ENCODE measurements around the gene CYP4X1. TPM values are rescaled to one million over a fixed set of nuclear protein-coding genes. Genes with fewer than 3 reads are reported as not detected.
"Not testable (repeated sequence)": the region's sequence is repeated elsewhere in the genome, so short reads cannot be mapped to it uniquely, and the experiment has no call there.

CYP4X1 gene
- total RNA-seq, 6 experiments from 2014 or later: not detected

- DNase-seq: no peak
- TF ChIP-seq, protein P1, sequence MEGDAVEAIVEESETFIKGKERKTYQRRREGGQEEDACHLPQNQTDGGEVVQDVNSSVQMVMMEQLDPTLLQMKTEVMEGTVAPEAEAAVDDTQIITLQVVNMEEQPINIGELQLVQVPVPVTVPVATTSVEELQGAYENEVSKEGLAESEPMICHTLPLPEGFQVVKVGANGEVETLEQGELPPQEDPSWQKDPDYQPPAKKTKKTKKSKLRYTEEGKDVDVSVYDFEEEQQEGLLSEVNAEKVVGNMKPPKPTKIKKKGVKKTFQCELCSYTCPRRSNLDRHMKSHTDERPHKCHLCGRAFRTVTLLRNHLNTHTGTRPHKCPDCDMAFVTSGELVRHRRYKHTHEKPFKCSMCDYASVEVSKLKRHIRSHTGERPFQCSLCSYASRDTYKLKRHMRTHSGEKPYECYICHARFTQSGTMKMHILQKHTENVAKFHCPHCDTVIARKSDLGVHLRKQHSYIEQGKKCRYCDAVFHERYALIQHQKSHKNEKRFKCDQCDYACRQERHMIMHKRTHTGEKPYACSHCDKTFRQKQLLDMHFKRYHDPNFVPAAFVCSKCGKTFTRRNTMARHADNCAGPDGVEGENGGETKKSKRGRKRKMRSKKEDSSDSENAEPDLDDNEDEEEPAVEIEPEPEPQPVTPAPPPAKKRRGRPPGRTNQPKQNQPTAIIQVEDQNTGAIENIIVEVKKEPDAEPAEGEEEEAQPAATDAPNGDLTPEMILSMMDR (IDR thresholded peaks at IDR 0.05): no peak
- peaks cover 25% of the 10 kb centered on the region for H3K9me3 Mint-ChIP-seq
- no peaks in the 10 kb centered on the region; the same call in 1 of the 2 replicates for H3K27me3 Mint-ChIP-seq (ENCODE audit: insufficient read depth)
- H3K36me3 Mint-ChIP-seq (ENCODE audit: low read depth): peaks cover 5% of the 10 kb centered on the region; the same call in 1 of the 2 replicates
- no peak overlapping the region for H3K27ac Mint-ChIP-seq
- no peaks in the 10 kb centered on the region for H3K4me1 Mint-ChIP-seq (ENCODE audit: low read depth)
- H3K4me3 Mint-ChIP-seq: no peak overlapping the region
Measured at GRCh38 chr1:47059376-47059775, 35.9 kb downstream of the CYP4X1 start.

DNA sequence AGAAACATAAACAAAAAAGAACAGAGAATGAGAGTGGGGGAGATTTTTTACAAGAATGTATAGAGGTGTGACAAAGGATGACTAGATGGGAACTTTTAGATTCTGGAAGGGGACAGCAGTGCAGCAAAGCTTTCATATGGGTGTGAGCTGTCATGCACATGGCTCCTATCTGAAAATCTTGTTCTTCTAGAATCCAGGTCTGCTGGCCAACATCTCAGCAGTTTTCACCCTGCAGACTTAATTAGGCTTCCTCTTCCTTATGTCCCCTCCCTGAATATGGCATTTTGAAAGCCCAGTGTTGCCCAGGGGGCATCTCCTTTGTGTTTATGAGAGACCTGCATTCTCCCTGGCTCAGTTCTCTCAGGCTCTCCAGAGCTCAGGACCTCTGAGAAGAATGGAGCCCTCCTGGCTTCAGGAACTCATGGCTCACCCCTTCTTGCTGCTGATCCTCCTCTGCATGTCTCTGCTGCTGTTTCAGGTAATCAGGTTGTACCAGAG, 43.7 kb downstream of the CYP4X1 start, which contains the start of gene CYP4Z1:
Gene CYP4Z1, plus strand, starts transcription at position 135 of the 498 bp plus-strand sequence. Its CDS starts 260 bp downstream, at position 395.
- Mint-ChIP-seq H3K36me3 (ENCODE audit: low read depth) (no peaks in the 10 kb centered on the region), H3K4me1 (ENCODE audit: low read depth) (no peaks in the 10 kb centered on the region), H3K4me3 (no peak within 1 kb of the TSS), H3K27me3 (ENCODE audit: insufficient read depth) (no peaks in the 10 kb centered on the region; the same call in 1 of the 2 replicates), H3K27ac (no peak within 1 kb of the TSS), H3K9me3 (peaks cover 6% of the 10 kb centered on the region)
- TF ChIP-seq, protein P1 (IDR thresholded peaks at IDR 0.05): no peak
- no peak for DNase-seq

DNA sequence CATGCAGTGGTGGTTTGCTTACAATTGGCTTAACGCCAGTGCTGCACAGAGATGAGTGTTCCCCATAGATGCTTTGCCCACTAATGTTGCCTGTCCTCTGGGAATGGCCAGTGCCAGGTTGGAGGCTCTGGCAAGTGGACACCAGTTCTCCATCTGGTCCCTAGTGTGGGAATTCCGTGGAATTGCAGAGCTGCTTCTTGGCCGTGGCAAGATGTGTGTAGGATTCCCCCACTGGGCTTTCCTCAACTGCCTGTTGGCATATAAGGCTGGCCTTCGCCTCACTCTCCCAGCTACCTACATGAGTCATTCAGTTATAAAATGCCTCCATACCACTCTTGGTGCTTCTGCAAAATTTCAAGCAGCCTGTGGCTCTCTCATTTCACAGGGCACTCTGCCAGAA, 45.6 kb downstream of the CYP4X1 start:
- H3K27ac Mint-ChIP-seq; H3K36me3 Mint-ChIP-seq (ENCODE audit: low read depth); DNase-seq; H3K9me3 Mint-ChIP-seq; H3K4me1 Mint-ChIP-seq (ENCODE audit: low read depth); H3K27me3 Mint-ChIP-seq (ENCODE audit: insufficient read depth); H3K4me3 Mint-ChIP-seq: not testable (repeated sequence)

DNA sequence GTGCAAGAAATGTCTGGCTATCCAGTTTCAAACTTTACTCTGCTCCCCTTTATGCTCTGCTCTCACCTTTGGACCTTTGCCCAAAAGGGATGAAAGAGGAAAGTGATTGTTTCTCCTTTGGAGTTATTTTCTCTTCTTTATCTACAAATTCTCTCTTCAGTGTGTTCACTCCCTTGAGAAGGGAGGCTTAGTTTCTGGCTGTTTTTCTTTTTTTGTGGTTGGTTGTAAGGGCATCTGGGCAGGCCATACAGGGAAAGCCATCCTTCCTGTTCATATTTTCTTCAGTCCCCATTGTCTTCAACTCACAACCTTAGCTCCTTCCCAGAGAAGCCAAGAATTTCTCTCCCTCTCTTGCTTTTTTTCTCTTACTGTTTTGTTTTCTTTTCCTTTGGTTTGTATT, 46.0 kb downstream of the CYP4X1 start:
- not testable (repeated sequence) for H3K4me1 Mint-ChIP-seq (ENCODE audit: low read depth); H3K9me3 Mint-ChIP-seq; H3K36me3 Mint-ChIP-seq (ENCODE audit: low read depth); DNase-seq; H3K27ac Mint-ChIP-seq; H3K4me3 Mint-ChIP-seq; H3K27me3 Mint-ChIP-seq (ENCODE audit: insufficient read depth)

DNA sequence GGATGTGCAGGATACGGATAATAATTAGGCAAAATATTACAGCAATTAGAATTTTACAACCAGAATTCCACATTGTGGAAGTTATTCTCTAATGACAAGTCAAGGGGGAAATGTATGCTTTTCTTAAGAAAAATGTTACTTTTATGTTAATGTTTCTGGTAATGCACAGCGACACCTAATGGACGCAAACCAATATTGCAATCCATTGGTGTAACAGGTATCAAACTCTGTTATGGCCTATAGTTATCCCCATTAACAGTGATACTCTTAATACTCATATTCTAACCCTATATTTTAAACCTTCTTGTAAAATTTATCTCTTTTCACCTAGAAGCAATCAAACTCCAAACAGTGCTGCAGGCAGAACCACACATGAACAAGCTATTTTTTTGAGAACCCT, 65.9 kb downstream of the CYP4X1 start:
- H3K36me3 Mint-ChIP-seq (ENCODE audit: low read depth); H3K27me3 Mint-ChIP-seq (ENCODE audit: insufficient read depth); H3K9me3 Mint-ChIP-seq; H3K4me3 Mint-ChIP-seq; H3K27ac Mint-ChIP-seq; H3K4me1 Mint-ChIP-seq (ENCODE audit: low read depth): not testable (repeated sequence)
- DNase-seq: peak; percentile 16
- TF ChIP-seq, protein P1 (IDR thresholded peaks at IDR 0.05): peak; percentile 78

GRCh38 chr1:47091476-47091875, 68.0 kb downstream of the CYP4X1 start:
- not testable (repeated sequence) for DNase-seq; H3K4me1 Mint-ChIP-seq (ENCODE audit: low read depth); H3K27me3 Mint-ChIP-seq (ENCODE audit: insufficient read depth); H3K4me3 Mint-ChIP-seq; H3K27ac Mint-ChIP-seq; H3K36me3 Mint-ChIP-seq (ENCODE audit: low read depth); H3K9me3 Mint-ChIP-seq
- TF ChIP-seq, protein P1 (IDR thresholded peaks at IDR 0.05): peak; percentile 67

Other genes starting within 250 kb of the CYP4X1 start
- gene CYP4B1, start 224.6 kb upstream of the CYP4X1 start, total RNA-seq (2021; fragmentation: NEBNext Ultra II Directional; extraction: Animal tissue kit (Norgen Biotek cat#: 25700)): not detected
- not detected for gene CYP4A11, start 82.2 kb upstream of the CYP4X1 start, total RNA-seq (2021; fragmentation: NEBNext Ultra II Directional; extraction: Animal tissue kit (Norgen Biotek cat#: 25700))
- gene CYP4Z1, start 43.6 kb downstream of the CYP4X1 start, total RNA-seq (2021; fragmentation: NEBNext Ultra II Directional; extraction: Animal tissue kit (Norgen Biotek cat#: 25700)): not detected
- gene CYP4A22, start 113.8 kb downstream of the CYP4X1 start, total RNA-seq (2021; fragmentation: NEBNext Ultra II Directional; extraction: Animal tissue kit (Norgen Biotek cat#: 25700)): not detected
- not detected for gene PDZK1IP1, start 166.4 kb downstream of the CYP4X1 start, total RNA-seq (2021; fragmentation: NEBNext Ultra II Directional; extraction: Animal tissue kit (Norgen Biotek cat#: 25700))
- gene TAL1, start 208.6 kb downstream of the CYP4X1 start, total RNA-seq (2021; fragmentation: NEBNext Ultra II Directional; extraction: Animal tissue kit (Norgen Biotek cat#: 25700)): not detected

Data from HFFc6 (cell line).